ENCODE data around the gene BUD31.
"Not testable (repeated sequence)": the region's sequence is repeated elsewhere in the genome, so short reads cannot be mapped to it uniquely, and the experiment has no call there.

Gene BUD31

DNA sequence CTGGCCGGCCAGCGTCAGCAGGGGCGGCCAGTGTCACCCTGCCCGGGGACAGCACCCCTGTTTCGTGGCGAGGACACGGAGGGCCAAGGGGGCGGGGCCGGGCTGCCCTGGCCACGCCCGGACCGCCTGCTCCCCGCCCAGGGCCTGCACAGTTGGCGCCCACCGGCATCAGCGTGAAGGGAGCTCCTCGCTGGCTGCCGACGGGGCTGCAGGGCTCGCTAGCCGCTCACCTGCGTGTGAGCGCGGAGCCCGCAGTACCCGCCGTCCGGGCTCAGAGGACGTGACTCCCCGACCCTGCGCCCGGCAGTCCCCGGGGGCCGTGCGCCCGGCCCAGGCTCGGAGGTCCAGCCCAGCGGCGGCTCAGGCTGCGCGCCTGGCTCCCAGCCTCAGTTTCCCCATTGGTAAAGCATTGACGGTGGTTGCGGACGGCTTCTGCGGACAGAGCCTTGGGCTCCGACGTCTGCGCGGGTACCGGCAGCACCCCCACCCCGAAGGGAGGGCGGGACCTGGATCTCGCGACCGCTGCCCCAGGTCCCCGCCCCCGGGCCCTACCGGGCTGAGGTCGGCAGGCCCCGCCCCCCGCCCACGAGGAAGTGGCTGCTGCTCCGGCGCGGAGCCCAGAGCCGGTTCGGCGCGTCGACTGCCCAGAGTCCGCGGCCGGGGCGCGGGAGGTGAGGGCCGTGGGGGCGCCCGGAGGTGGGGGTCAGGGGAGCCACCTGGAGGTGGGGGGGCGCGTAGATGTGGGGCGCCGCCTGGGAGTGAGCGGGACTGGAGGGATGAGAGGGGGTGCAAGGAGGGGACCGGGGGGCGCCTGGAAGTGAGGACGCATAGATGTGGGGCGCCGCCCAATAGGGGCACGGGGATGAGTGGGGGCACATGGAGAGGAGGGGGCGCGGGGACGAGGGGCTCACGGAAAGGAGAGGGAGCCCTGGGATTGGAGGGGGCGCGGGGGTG is 34.4 kb upstream of the BUD31 start, which contains the start of gene ARPC1B:
TSS of gene ARPC1B (plus strand) at position 620 of the 954 bp plus-strand sequence. CDS start 10,985 bp downstream, outside the sequence.
- no peak for TF ChIP-seq GATA1 (IDR thresholded peaks at IDR 0.05; ENCODE audit: low read depth, low read length)
- peak; percentile 32 for TF ChIP-seq POLR2A (IDR thresholded peaks at IDR 0.05; ENCODE audit: low read length)
- DNase-seq: peak; percentile 74 to 76

DNA sequence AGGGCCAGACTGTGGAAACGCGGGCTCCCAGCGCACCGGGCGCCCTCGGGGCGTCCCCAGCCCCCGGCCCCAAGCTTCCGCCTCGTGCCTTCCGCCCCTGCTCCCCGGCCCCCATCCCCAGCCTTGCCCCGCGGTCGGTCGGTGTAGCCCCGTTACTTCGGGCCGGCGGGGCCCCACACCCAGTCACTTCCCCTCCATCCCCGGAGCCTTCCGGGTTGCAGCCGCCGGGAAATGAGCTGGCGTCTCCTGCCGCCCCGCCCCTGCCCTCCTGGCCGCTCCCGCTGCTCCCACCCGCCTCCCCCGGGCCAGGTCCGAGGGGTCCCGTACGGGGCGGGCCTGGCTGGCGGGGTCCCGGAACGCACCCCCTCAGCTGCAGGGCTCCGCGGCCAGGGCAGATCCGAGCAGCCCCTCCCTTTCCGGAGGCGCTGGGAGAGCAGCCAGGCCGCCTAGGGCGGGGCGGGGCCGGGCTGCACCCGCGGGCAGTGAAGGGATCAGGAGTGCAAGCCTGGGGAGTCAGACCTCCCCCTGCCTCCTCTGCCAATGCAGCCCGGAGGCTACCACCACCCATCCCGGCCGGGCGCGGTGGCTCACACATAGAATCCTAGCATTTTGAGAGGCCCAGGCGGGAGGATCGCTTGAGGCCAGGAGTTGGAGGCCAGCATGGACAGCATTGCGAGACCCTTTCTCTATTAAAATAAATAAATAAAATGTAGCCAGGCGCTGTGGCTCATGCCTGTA is 33.5 kb upstream of the BUD31 start:
- TF ChIP-seq POLR2A (IDR thresholded peaks at IDR 0.05; ENCODE audit: low read length) (no peak), GATA1 (IDR thresholded peaks at IDR 0.05; ENCODE audit: low read depth, low read length) (no peak)
- peak; percentile 76 to 84 for DNase-seq

- TF ChIP-seq GATA1 (IDR thresholded peaks at IDR 0.05; ENCODE audit: low read depth, low read length) (no peak), POLR2A (IDR thresholded peaks at IDR 0.05; ENCODE audit: low read length) (no peak)
- DNase-seq: peak; percentile 57 to 63
Observed at GRCh38 chr7:99379043-99379577, 29.7 kb upstream of the BUD31 start.

DNA sequence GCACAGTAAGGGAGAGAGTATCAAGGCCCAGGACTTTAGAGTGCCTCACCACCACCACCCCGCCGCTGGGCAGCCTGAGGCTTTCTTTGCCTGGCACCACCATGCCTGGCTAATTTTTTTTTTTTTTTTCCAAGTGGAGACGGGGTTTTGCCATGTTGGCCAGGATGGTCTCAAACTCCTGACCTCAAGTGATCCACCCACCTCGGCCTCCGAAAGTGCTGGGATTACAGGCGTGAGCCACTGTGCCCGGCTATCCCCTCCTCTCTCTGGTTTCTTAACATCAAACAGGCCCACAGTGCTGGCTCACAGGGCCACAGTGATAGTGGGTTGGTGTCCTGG is 29.1 kb upstream of the BUD31 start:
- not testable (repeated sequence) for DNase-seq

GRCh38 chr7:99380032-99380822 is 28.5 kb upstream of the BUD31 start:
- peak; percentile 69 to 71 for DNase-seq
- peak; percentile 53 for TF ChIP-seq POLR2A (IDR thresholded peaks at IDR 0.05; ENCODE audit: low read length)
- TF ChIP-seq GATA1 (IDR thresholded peaks at IDR 0.05; ENCODE audit: low read depth, low read length): no peak

DNA sequence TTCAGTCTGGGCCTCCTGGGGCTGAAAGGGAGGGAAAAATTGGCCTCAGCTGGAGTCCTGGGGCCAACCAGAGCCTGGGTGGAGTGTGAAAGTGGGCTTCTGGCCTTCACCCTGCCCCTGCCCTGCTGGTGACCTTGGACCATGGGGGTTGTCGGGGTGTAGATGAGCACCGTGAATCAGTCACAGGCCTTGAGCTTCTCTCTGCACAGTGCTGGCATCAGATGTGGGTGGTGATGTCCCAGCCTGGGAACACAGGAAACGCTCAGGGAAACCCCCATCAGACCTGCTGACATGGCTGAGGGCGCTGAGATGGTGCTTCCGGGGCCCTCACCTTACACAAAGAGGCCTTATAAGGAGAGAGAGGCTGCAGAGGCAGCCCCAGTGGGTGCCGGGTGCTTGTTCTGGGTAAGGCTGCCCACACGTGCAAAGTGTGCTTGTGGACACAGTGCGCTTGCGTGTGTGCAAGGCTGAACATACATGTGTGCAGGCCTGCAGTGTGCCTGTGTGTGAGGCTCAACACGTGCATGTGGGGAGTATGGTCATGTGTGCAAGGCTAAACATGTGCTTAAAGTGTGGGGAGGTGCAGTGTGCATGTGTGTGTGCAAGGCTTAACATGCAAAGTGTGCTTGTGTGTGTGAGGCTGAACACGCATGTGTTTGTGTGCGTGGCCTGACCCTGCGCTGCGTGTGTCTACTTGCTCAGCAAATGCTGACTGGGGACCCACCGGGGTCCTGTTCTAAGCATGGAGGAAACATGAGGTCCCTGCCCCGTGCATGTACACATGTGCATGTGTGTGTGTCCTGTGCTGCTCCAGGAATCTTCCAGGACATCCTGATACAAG is 27.7 kb upstream of the BUD31 start:
- DNase-seq: no peak
- TF ChIP-seq GATA1 (IDR thresholded peaks at IDR 0.05; ENCODE audit: low read depth, low read length) (no peak), POLR2A (IDR thresholded peaks at IDR 0.05; ENCODE audit: low read length) (no peak)

- no peak for TF ChIP-seq GATA1 (IDR thresholded peaks at IDR 0.05; ENCODE audit: low read depth, low read length)
- TF ChIP-seq POLR2A (IDR thresholded peaks at IDR 0.05; ENCODE audit: low read length): no peak
- DNase-seq: no peak
Observed at GRCh38 chr7:99381664-99382075, 27.1 kb upstream of the BUD31 start.

GRCh38 chr7:99383203-99383602 is 25.6 kb upstream of the BUD31 start:
- TF ChIP-seq POLR2A (IDR thresholded peaks at IDR 0.05; ENCODE audit: low read length): no peak
- no peak for TF ChIP-seq GATA1 (IDR thresholded peaks at IDR 0.05; ENCODE audit: low read depth, low read length)

GRCh38 chr7:99383791-99384370 is 24.9 kb upstream of the BUD31 start:
- TF ChIP-seq POLR2A (IDR thresholded peaks at IDR 0.05; ENCODE audit: low read length): no peak
- TF ChIP-seq GATA1 (IDR thresholded peaks at IDR 0.05; ENCODE audit: low read depth, low read length): no peak
- DNase-seq: no peak

More at GRCh38 chr7:99383203-99383602, 25.6 kb upstream of the BUD31 start:
- no peak for DNase-seq

- no peak for DNase-seq
- TF ChIP-seq POLR2A (IDR thresholded peaks at IDR 0.05; ENCODE audit: low read length): no peak
- TF ChIP-seq GATA1 (IDR thresholded peaks at IDR 0.05; ENCODE audit: low read depth, low read length): no peak
Observed at GRCh38 chr7:99384523-99384922, 24.2 kb upstream of the BUD31 start.

GRCh38 chr7:99385564-99385963 is 23.2 kb upstream of the BUD31 start:
- DNase-seq: no peak
- no peak for TF ChIP-seq POLR2A (IDR thresholded peaks at IDR 0.05; ENCODE audit: low read length)

DNA sequence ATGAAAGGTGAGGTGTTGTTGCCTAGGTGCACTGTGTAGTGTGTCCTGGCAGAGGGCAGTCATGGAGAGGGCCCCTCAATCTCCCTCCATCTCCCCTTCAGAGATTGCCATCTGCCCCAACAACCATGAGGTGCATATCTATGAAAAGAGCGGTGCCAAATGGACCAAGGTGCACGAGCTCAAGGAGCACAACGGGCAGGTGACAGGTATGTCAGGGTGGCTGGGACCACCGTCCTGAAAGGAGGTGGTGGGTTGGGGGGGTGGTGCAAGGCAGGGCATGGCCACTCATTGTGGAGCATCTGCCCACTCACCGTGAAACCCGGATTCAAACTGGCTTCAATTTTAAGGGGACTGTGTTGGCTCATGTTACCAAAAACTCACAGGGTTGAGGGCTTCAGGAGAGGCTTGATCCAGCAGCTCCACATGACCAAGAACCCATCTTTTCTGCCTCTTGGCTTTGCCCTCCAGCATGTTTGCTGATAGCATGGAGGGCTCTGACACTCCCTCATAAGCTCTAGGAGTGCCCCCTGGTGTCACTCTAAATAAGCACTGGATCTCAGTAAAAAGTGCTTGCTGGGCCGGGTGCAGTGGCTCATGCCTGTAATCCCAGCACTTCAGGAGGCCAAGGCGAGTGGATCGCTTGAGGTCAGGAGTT is 22.1 kb upstream of the BUD31 start:
- TF ChIP-seq POLR2A (IDR thresholded peaks at IDR 0.05; ENCODE audit: low read length): no peak
- no peak for TF ChIP-seq GATA1 (IDR thresholded peaks at IDR 0.05; ENCODE audit: low read depth, low read length)
- peak; percentile 75 to 80 for DNase-seq

GRCh38 chr7:99387239-99387635 is 21.5 kb upstream of the BUD31 start:
- DNase-seq: not testable (repeated sequence)

Data from erythroblast (primary cell).